Neuronal stem cell (in vitro differentiated cells): ENCODE data around the gene SCAMP3.
"Not testable (repeated sequence)": the region's sequence is repeated elsewhere in the genome, so short reads cannot be mapped to it uniquely, and the experiment has no call there.

Source experiments
- DNase-seq: peaks from one replicate; pipeline ENCODE4 v3.0.0-alpha.2; 2013; ENCODE audit warnings: low spot score
- H2AFZ ChIP-seq: one replicate; pipeline ENCODE4 v1.6.1; 2013; ENCODE audit warnings: mild to moderate bottlenecking, low read length, inconsistent platforms
- H2AK5ac ChIP-seq: 2 replicates; pipeline ENCODE4 v1.6.1; 2013; ENCODE audit warnings: low read depth, mild to moderate bottlenecking, inconsistent platforms, low read length, moderate library complexity, mixed read lengths
- H2BK120ac ChIP-seq: 2 replicates; pipeline ENCODE4 v1.6.1; 2013; ENCODE audit warnings: low read depth, mild to moderate bottlenecking, inconsistent platforms, low read length, moderate library complexity, mixed read lengths
- H2BK12ac ChIP-seq: one replicate; pipeline ENCODE4 v1.6.1; 2013; ENCODE audit warnings: low read length, inconsistent platforms
- H2BK15ac ChIP-seq: 2 replicates; pipeline ENCODE4 v1.6.1; 2013; ENCODE audit warnings: mild to moderate bottlenecking, low read length, inconsistent platforms, mixed read lengths
- H2BK5ac ChIP-seq: one replicate; pipeline ENCODE4 v1.6.1; 2013; ENCODE audit warnings: inconsistent platforms, mild to moderate bottlenecking, low read length, moderate library complexity
- H3K14ac ChIP-seq: one replicate; pipeline ENCODE4 v1.6.1; 2013; ENCODE audit warnings: low read length, inconsistent platforms
- H3K18ac ChIP-seq: 2 replicates; pipeline ENCODE4 v1.6.1; 2013; ENCODE audit warnings: low read length, inconsistent platforms
- H3K23ac ChIP-seq: 2 replicates; pipeline ENCODE4 v1.6.1; 2013; ENCODE audit warnings: low read depth, mild to moderate bottlenecking, mixed read lengths, low read length, inconsistent platforms; ENCODE audit not compliant: poor library complexity
- H3K27ac ChIP-seq: replicated peaks from 3 replicates; pipeline ENCODE4 v1.5.1; 2013; ENCODE audit warnings: low read length, inconsistent platforms
- H3K27me3 ChIP-seq, 3 experiments: 2 replicates each; pipeline ENCODE4 v1.6.1; 2013; ENCODE audit warnings: low read length in 3 of 3, mild to moderate bottlenecking in 2 of 3, inconsistent platforms in 1 of 3, low read depth in 1 of 3, mixed read lengths in 1 of 3, moderate library complexity in 1 of 3; ENCODE audit not compliant: control insufficient read depth in 3 of 3, insufficient read depth in 3 of 3
- H3K36me3 ChIP-seq, 2 donors: replicated peaks in 1 of 2; 2 replicates each; pipeline ENCODE4 v1.6.1; 2013; ENCODE audit warnings: low read length in 2 of 2; ENCODE audit not compliant: control insufficient read depth in 2 of 2, insufficient read depth in 2 of 2
- H3K4ac ChIP-seq: 2 replicates; pipeline ENCODE4 v1.6.1; 2013; ENCODE audit warnings: inconsistent platforms, mild to moderate bottlenecking, low read length, moderate library complexity
- H3K4me1 ChIP-seq, 2 donors: 1 replicate in 1 of 2; 2 replicates in 1 of 2; pipeline ENCODE4 v1.6.1; 2013; ENCODE audit warnings: low read length in 2 of 2, low read depth in 1 of 2; ENCODE audit not compliant: control insufficient read depth in 2 of 2, insufficient read depth in 1 of 2
- H3K4me2 ChIP-seq: one replicate; pipeline ENCODE4 v1.6.1; 2013; ENCODE audit warnings: mild to moderate bottlenecking, low read length, inconsistent platforms; ENCODE audit not compliant: insufficient read depth, poor library complexity, severe bottlenecking
- H3K4me3 ChIP-seq, 2 donors: 2 replicates each; pipeline ENCODE4 v1.5.1; 2013; ENCODE audit warnings: low read length in 2 of 2, mild to moderate bottlenecking in 2 of 2, inconsistent platforms in 1 of 2, moderate library complexity in 1 of 2
- H3K79me1 ChIP-seq: one replicate; pipeline ENCODE4 v1.6.1; 2013; ENCODE audit warnings: low read depth, mild to moderate bottlenecking, inconsistent platforms, low read length, moderate library complexity
- H3K9ac ChIP-seq: one replicate; pipeline ENCODE4 v1.6.1; 2013; ENCODE audit warnings: mild to moderate bottlenecking, low read depth, low read length, inconsistent platforms; ENCODE audit not compliant: poor library complexity
- H3K9me3 ChIP-seq, 2 donors: replicated peaks in 1 of 2; 2 replicates each; pipeline versions ENCODE3 to v1.6.1; 2013; ENCODE audit warnings: low read length in 2 of 2, mild to moderate bottlenecking in 2 of 2, inconsistent platforms in 1 of 2, low read depth in 1 of 2, mixed read lengths in 1 of 2, moderate library complexity in 1 of 2; ENCODE audit not compliant: control insufficient read depth in 2 of 2, insufficient read depth in 1 of 2
- H4K8ac ChIP-seq: one replicate; pipeline ENCODE4 v1.6.1; 2013; ENCODE audit warnings: low read depth, mild to moderate bottlenecking, inconsistent platforms, low read length, moderate library complexity
- H4K91ac ChIP-seq: one replicate; pipeline ENCODE4 v1.6.1; 2013; ENCODE audit warnings: low read length, low read depth, mild to moderate bottlenecking, inconsistent platforms; ENCODE audit not compliant: poor library complexity
- WGBS, 2 donors: extraction: QIAGEN DNeasy Blood & Tissue Kit; methylation state at CpG; one replicate each; pipeline ENCODE4 v1.1.7; 2013; ENCODE audit warnings: missing lambda C conversion rate in 2 of 2, mixed read lengths in 1 of 2; ENCODE audit not compliant: insufficient read length in 2 of 2, insufficient replicate concordance in 1 of 2; ENCODE audit errors: extremely low coverage in 2 of 2; 5-methylcytosine and 5-hydroxymethylcytosine counted together

SCAMP3 gene

DNA sequence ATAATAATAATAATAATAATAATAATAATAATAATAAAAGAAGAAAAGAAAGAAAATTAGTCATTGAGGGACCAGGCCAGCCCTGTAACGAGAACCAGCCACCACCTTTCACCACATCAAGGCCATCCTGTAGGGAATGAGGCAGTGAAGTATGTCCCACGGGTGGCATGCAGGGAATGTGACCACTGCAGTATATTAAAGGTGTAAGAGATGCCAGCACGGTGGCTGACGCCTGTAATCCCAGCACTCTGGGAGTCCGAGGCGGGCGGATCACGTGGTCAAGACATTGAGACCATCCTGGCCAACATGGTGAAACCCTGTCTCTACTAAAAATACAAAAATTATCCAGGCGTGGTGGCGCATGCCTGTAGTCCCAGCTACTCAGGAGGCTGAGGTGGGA is 28.8 kb upstream of the SCAMP3 start:
- H4K91ac ChIP-seq, H3K18ac ChIP-seq, H3K9ac ChIP-seq, H4K8ac ChIP-seq, H3K23ac ChIP-seq, H3K4me2 ChIP-seq, H3K4ac ChIP-seq, H3K27ac ChIP-seq, H3K4me3 ChIP-seq, H2BK5ac ChIP-seq, H2BK120ac ChIP-seq, H2AK5ac ChIP-seq, H3K14ac ChIP-seq, H2BK15ac ChIP-seq, H3K79me1 ChIP-seq, H3K4me1 ChIP-seq, H2BK12ac ChIP-seq, DNase-seq, H2AFZ ChIP-seq: not testable (repeated sequence)
- H3K27me3 ChIP-seq, result peaks cover 3 to 33% (median 21%) of the 10 kb centered on the region in 3 experiments
- H3K9me3 ChIP-seq, result peaks cover 0 to 14% of the 10 kb centered on the region in 2 donors
- WGBS, 2 donors, result no CpG with 5 or more reads among the region's 10 CpGs
- peaks cover 0 to 32% of the 10 kb centered on the region in 2 donors for H3K36me3 ChIP-seq

DNA sequence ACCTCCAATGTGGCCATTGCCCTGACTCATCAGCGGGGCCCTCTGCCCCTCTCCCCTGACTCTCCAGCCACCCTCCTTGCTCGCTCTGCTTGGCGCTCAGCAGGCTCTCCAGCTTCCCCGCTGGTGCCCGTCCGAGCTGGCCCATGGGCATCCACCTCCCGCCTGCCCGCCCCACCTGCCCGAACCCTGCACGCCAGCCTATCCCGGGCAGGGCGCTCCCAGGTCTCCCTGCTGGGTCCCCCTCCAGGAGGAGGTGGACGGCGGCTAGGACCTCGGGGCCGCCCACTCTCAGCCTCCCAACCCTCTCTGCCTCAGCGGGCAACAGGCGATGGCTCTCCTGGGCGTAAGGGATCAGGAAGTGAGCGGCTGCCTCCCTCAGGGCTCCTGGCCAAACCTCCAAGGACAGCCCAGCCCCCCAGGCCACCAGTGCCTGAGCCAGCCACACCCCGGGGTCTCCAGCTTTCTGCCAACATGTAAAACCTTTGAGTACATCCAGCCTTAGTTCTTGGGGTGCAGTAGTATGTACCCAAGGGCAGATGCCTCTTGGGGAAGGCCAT is 25.9 kb upstream of the SCAMP3 start:
- peaks cover 0 to 1% of the 10 kb centered on the region in 2 donors for H3K9me3 ChIP-seq
- WGBS, 2 donors, result no CpG with 5 or more reads among the region's 21 CpGs

DNA sequence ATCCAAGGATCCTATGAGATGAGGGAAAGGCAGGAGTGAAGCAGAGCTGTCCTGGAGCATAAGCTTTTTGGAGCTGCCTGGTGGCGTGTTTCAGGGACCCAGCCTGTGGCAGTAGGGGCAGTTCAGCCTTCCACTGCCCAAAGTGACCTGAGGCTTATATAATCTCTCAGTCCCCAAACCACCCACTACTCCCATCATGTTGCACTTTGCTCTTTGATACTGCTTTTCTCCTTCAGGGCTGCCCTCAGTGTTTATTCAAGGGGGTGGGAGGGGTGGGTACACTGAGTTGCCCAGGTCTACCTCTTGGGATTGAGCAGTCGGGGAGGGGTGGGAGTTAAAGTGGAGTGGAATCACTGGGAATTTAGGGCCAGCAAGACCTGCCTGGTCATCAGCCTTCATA is 24.4 kb upstream of the SCAMP3 start:
- DNase-seq, result no peak
- H3K23ac ChIP-seq, result no peak overlapping the region
- no CpG with 5 or more reads among the region's 2 CpGs for WGBS, 2 donors

More for the DNA sequence above, 25.9 kb upstream of the SCAMP3 start:
- Histone ChIP-seq H3K9ac (peak overlapping the region; percentile 68), H3K4ac (no peak overlapping the region), H3K27me3 (peaks cover 0 to 4% (median 0%) of the 10 kb centered on the region in 3 experiments), H3K14ac (no peak overlapping the region), H3K27ac (no peak overlapping the region), H4K8ac (no peak overlapping the region), H2AFZ (no peak overlapping the region), H3K36me3 (peaks cover 2 to 59% of the 10 kb centered on the region in 2 donors), H3K23ac (peak overlapping the region; percentile 20), H2BK15ac (no peak overlapping the region), H4K91ac (no peak overlapping the region), H3K18ac (no peak overlapping the region), H3K4me3 (no peak overlapping the region), H3K4me2 (no peak overlapping the region), H2AK5ac (no peak overlapping the region), H2BK12ac (no peak overlapping the region), H2BK5ac (no peak overlapping the region), H3K4me1 (no peaks in the 10 kb centered on the region), H3K79me1 (peaks cover 1% of the 10 kb centered on the region), H2BK120ac (no peak overlapping the region)
- no peak for DNase-seq

DNA sequence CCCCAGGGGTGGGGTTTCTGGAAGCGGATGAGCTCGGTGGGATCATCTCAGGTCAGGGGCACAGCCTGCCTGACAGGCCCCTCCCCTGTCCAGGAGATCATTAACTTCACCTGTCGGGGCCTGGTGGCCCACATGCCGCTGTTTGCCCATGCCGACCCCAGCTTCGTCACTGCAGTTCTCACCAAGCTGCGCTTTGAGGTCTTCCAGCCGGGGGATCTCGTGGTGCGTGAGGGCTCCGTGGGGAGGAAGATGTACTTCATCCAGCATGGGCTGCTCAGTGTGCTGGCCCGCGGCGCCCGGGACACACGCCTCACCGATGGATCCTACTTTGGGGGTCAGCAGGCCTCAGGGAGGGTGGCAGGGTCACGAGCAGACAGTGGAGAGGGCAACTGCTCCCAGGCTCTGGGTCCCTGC is 23.5 kb upstream of the SCAMP3 start:
- H4K8ac ChIP-seq, result no peak overlapping the region
- no peaks in the 10 kb centered on the region for H3K27me3 ChIP-seq
- H3K9me3 ChIP-seq, result peaks cover 0 to 1% of the 10 kb centered on the region in 2 donors
- no peak overlapping the region for H2BK5ac ChIP-seq
- no peak overlapping the region for H3K4me2 ChIP-seq
- H2AFZ ChIP-seq, result no peak overlapping the region
- H2BK120ac ChIP-seq, result no peak overlapping the region
- no peak overlapping the region for H2BK12ac ChIP-seq
- H3K27ac ChIP-seq, result no peak overlapping the region
- peaks cover 2 to 73% of the 10 kb centered on the region in 2 donors for H3K36me3 ChIP-seq
- no peak overlapping the region for H4K91ac ChIP-seq
- H3K18ac ChIP-seq, result no peak overlapping the region
- no peak overlapping the region for H3K23ac ChIP-seq
- no peak overlapping the region for H3K14ac ChIP-seq
- H3K4ac ChIP-seq, result no peak overlapping the region
- DNase-seq, result no peak
- no peaks in the 10 kb centered on the region for H3K4me1 ChIP-seq
- peaks cover 1% of the 10 kb centered on the region for H3K79me1 ChIP-seq
- peak overlapping the region; percentile 19 for H2AK5ac ChIP-seq
- H3K9ac ChIP-seq, result no peak overlapping the region
- WGBS, 2 donors, result no CpG with 5 or more reads among the region's 18 CpGs
- H3K4me3 ChIP-seq, result peak overlapping the region in 1 of 2 donors; percentile 15
- H2BK15ac ChIP-seq, result no peak overlapping the region

More for the DNA sequence above, 24.4 kb upstream of the SCAMP3 start:
- Histone ChIP-seq H3K18ac (no peak overlapping the region), H3K27ac (no peak overlapping the region), H3K9ac (no peak overlapping the region), H3K14ac (no peak overlapping the region), H2BK5ac (no peak overlapping the region), H3K9me3 (peaks cover 0 to 1% of the 10 kb centered on the region in 2 donors), H3K36me3 (peaks cover 2 to 73% of the 10 kb centered on the region in 2 donors), H3K4me3 (no peak overlapping the region), H3K79me1 (peaks cover 1% of the 10 kb centered on the region), H2BK15ac (no peak overlapping the region), H3K4me2 (no peak overlapping the region), H3K4me1 (no peaks in the 10 kb centered on the region), H2AFZ (no peak overlapping the region), H4K91ac (no peak overlapping the region), H2BK120ac (no peak overlapping the region), H3K4ac (no peak overlapping the region), H2AK5ac (no peak overlapping the region), H4K8ac (no peak overlapping the region), H3K27me3 (no peaks in the 10 kb centered on the region), H2BK12ac (no peak overlapping the region)
